Heart left ventricle (tissue), 16 donors: ENCODE results near the gene ASIC2. TPM values are rescaled to one million over a fixed set of nuclear protein-coding genes. Genes with fewer than 3 reads are reported as not detected.
A peak's percentile ranks its signal among the peaks of the same experiment; 100 is the strongest.

Experiments used
- ATAC-seq, 4 donors: fragments of 200-7000 bp; cut with Tn5 transposase; one replicate each; pipeline ENCODE4 v1.9.1; 2020 to 2022; ENCODE audit warnings: moderate library complexity in 4 of 4, mild to moderate bottlenecking in 3 of 4, moderate number of reproducible peaks in 1 of 4
- DNase-seq, 5 donors: peaks; one replicate each; pipeline ENCODE4 v3.0.0-alpha.2; 2020
- H3K27ac ChIP-seq, 12 donors: fragments of 200-600 bp; sonication (generic) in 4 of 12; one replicate each; pipeline versions ENCODE4 v1.5.0 to v1.8.0; 2016 to 2022; ENCODE audit warnings: mild to moderate bottlenecking in 2 of 12
- H3K27me3 ChIP-seq, 9 donors: fragments of 200-600 bp; sonication (generic) in 2 of 9; one replicate each; pipeline versions ENCODE4 v1.5.1 to v1.8.0; 2016 to 2022; ENCODE audit warnings: mild to moderate bottlenecking in 3 of 9
- H3K36me3 ChIP-seq, 9 donors: fragments of 200-600 bp; sonication (generic) in 2 of 9; one replicate each; pipeline versions ENCODE4 v1.5.0 to v1.8.0; 2018 to 2022; ENCODE audit warnings: mild to moderate bottlenecking in 2 of 9
- H3K4me1 ChIP-seq, 12 donors: fragments of 200-600 bp; sonication (generic) in 4 of 12; one replicate each; pipeline versions ENCODE4 v1.5.0 to v1.8.0; 2016 to 2022; ENCODE audit warnings: mild to moderate bottlenecking in 3 of 12
- H3K4me3 ChIP-seq, 12 donors: fragments of 200-600 bp; sonication (generic) in 4 of 12; one replicate each; pipeline versions ENCODE4 v1.5.0 to v1.8.0; 2017 to 2022; ENCODE audit warnings: mild to moderate bottlenecking in 9 of 12, moderate library complexity in 4 of 12
- H3K9me3 ChIP-seq, 12 donors: fragments of 200-600 bp; sonication (generic) in 4 of 12; one replicate each; pipeline versions ENCODE4 v1.5.0 to v1.8.0; 2016 to 2022; ENCODE audit warnings: mild to moderate bottlenecking in 1 of 12
- CTCF ChIP-seq, 12 donors: fragments of 200-600 bp; sonication (generic) in 4 of 12; IDR thresholded peaks; one replicate each; pipeline versions ENCODE4 v1.5.0 to v1.8.0; 2018 to 2022; ENCODE audit warnings: antibody characterized with exemption in 12 of 12, mild to moderate bottlenecking in 5 of 12
- POLR2A ChIP-seq, 2 donors: fragments of 450-650 bp; IDR thresholded peaks; one replicate each; pipeline ENCODE4 v1.6.1; 2017; ENCODE audit warnings: antibody characterized with exemption in 2 of 2, mild to moderate bottlenecking in 2 of 2, moderate library complexity in 2 of 2
- WGBS, 4 donors: extraction: QIAGEN DNeasy Blood & Tissue Kit in 2 of 4; methylation state at CpG; one replicate each; pipeline versions ENCODE4 v1.1.5 to v1.1.7; 2013 to 2018; 5-methylcytosine and 5-hydroxymethylcytosine counted together
- intact Hi-C, 10 donors: fragments of 100-400 bp; cut with DNase I; formaldehyde crosslinking; loops; one replicate each; pipeline versions ENCODE4 v1.11.1 to v1.14.2; 2022
- polyA plus RNA-seq, 2 donors: library from polyadenylated mRNA; stranded (reverse); fragments of 200-250 nt; gene quantifications; one replicate each; pipeline ENCODE4 v1.2.3, GENCODE V29; 2013
- total RNA-seq, 9 donors: library from RNA; depleted of rRNA in 2 of 9; stranded (reverse); fragments of >200 nt in 2 of 9; fragmentation: NEBNext Ultra II Directional in 3 of 9; extraction: Animal tissue kit (Norgen Biotek cat#: 25700) in 3 of 9; gene quantifications; one replicate each; pipeline versions ENCODE4 v1.1.0 to v1.2.4, GENCODE V29; 2016 to 2023
- donor health status: ischemic (EF 13 %, LVEDD 7.1; RV severe dilation, severe dysfunction).
- donor health status: healthy with polysubstance abuse.
- donor health status: DM: no; HTN: yes; CAD: no.
- donor health status: DM: no; HTN: no; CAD: no.
- donor health status: ischemic (EF 25% LVEDD 6.9; RV normal size, moderate dysfunction).
- donor health status: ischemic (EF 25% LVEDD 5.7; RV mildly dilated, moderate dysfunction).
- donor health status: healthy.
- donor health status: DM: yes; HTN: yes; CAD: no.
- donor health status: ischemic (EF 35%, LVEDD 5.7; RV mildly dilated, moderate dysfunction).
- donor health status: nonischemic (EF 11% LVEDD 7.7; RV severe dilation, severe dysfunction).
- donor health status: DM: yes; HTN: yes; CAD: no.
- donor health status: PGD.
- donor health status: ischemic (EF 29% LVEDD 5.4; RV normal size, mild dysfunction).
- donor health status: nonischemic (EF 23%, LVEDD 6.1; RV moderate dilation, normal function).

ASIC2 gene
- total and polyA plus RNA-seq, 11 donors = 1.1 TPM; not detected in 10

DNA sequence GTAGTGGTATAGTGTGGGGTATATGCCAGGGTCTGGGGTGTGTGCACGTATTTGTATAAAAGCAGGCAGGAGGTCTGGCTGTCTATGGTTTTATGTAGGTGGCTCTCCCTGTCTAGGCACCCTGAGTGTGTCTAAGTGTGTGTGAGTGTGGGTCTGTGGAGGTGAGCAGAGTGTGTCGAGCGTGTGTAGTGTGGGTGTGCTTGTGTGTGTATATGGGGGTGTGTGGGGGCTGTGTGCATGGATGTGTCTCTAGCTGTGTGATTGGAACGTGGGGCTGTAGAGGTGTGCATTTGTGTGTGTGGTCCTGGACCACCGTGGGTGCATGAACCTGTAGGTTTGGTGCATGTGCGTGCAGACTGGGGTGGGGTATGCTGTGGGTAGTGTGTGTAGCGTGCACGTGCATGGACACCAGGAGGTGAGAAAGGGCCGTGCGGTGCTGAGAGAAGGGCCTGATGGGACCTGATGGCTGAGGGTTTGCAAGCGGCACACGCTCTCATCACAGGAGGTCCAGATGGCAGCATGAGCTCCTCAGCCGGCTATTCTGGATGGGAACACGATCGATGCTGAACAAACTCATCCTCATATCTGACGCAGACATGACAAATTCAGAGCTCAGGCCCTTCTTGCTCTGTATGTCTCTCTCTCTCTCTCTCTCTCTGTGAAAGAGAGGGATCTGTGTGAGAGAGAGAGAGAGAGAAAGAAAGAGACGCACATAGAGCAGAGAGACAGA is 273.8 kb downstream of the ASIC2 start:
- Histone ChIP-seq H3K9me3 (no peaks in the 10 kb centered on the region), H3K36me3 (no peaks in the 10 kb centered on the region), H3K4me1 (no peaks in the 10 kb centered on the region), H3K4me3 (no peak overlapping the region), H3K27ac (no peak overlapping the region), H3K27me3 (peaks cover 0 to 10% (median 0%) of the 10 kb centered on the region in 9 donors)
- ATAC-seq = peak in 1 of 4 donors; percentile 10
- 80 to 85% (median 82%) methylated on average over 17 of the region's 17 CpGs for WGBS, 4 donors
- DNase-seq = no peak
- intact Hi-C loops = loop anchor here in 1 of 10 donors (10.0 kb wide), 1 partner anchor 725 kb away; no protein-coding TSS in a partner anchor
- TF ChIP-seq CTCF (IDR thresholded peaks at IDR 0.05) = no peak
- TF ChIP-seq POLR2A (IDR thresholded peaks at IDR 0.05) = no peak

DNA sequence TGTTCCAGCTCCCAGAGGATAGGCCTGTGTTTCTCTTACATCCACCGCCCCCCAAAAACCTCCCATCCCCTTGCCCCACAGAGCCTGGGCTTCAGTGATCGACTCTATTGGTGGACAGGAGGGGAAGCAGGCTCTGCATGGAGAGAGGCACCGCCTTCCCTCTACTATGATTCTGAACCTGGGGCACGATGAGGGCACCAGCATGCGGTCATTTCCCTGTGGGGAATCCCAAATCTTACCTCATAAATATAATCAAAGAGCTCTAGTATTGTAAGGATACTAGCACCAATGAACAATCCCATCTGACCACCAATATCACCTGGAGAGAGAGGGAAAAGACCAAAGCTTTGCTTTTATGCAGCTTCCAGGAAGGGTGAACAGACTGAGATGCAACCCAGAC is 275.7 kb downstream of the ASIC2 start:
- no peak for ATAC-seq
- DNase-seq = no peak
- no peak overlapping the region for H3K27ac ChIP-seq
- H3K4me3 ChIP-seq = no peak overlapping the region
- no peaks in the 10 kb centered on the region for H3K36me3 ChIP-seq
- no peaks in the 10 kb centered on the region for H3K9me3 ChIP-seq
- peaks cover 0 to 3% (median 0%) of the 10 kb centered on the region in 9 donors for H3K27me3 ChIP-seq
- H3K4me1 ChIP-seq = no peaks in the 10 kb centered on the region
- TF ChIP-seq POLR2A (IDR thresholded peaks at IDR 0.05) (no peak), CTCF (IDR thresholded peaks at IDR 0.05) (no peak)
- WGBS, 4 donors = 89 to 94% (median 92%) methylated on average over 4 to 5 of the region's 5 CpGs
- intact Hi-C loops = loop anchor here in 1 of 10 donors (10.0 kb wide), 1 partner anchor 727 kb away; no protein-coding TSS in a partner anchor

GRCh38 chr17:33016920-33017319 is 276.2 kb downstream of the ASIC2 start:
- DNase-seq = no peak
- no peaks in the 10 kb centered on the region for H3K4me1 ChIP-seq
- no peak for ATAC-seq
- no peaks in the 10 kb centered on the region for H3K9me3 ChIP-seq
- no peak for TF ChIP-seq POLR2A (IDR thresholded peaks at IDR 0.05)
- TF ChIP-seq CTCF (IDR thresholded peaks at IDR 0.05) = no peak
- intact Hi-C loops = loop anchor here in 1 of 10 donors (10.0 kb wide), 1 partner anchor 728 kb away; no protein-coding TSS in a partner anchor
- H3K27ac ChIP-seq = no peak overlapping the region
- H3K4me3 ChIP-seq = no peak overlapping the region
- no peaks in the 10 kb centered on the region for H3K36me3 ChIP-seq
- H3K27me3 ChIP-seq = peaks cover 0 to 3% (median 0%) of the 10 kb centered on the region in 9 donors
- WGBS, 4 donors = 53 to 65% (median 58%) methylated on average over 6 of the region's 6 CpGs

DNA sequence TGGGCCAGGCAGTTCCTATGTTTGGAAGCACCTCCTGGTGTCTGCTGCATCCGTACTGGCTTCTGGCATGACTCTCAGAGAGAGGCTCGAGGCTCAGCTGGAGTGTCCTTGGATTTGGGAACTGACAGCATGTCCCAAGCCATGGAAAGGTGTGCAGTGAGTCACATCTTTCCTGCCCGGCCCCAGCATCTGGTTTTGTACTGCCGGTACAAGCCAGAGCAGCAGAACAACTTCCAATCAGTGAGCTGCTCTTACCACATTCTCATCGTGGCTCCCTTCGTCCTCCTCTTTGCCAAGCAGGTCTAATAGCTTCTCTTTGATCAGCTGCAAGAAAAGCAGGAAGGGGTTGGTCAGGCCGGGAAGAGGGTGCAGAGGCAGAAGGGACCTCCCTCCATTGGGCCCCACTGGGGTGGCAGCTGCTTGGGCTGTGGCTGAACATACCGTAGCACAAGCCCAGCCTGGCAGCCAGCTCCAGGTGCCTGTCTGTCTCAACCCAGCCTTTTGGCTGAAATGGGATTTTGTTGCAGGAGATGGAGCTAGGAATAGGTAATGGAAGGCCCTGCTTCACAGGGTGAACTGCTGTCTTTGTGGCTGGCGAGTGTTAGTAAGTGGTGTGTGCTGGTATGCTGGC is 277.3 kb downstream of the ASIC2 start:
- 70 to 91% (median 74%) methylated on average over 5 to 9 of the region's 9 CpGs for WGBS, 4 donors
- DNase-seq = no peak
- no peaks in the 10 kb centered on the region for H3K4me1 ChIP-seq
- intact Hi-C loops = loop anchor here in 1 of 10 donors (10.0 kb wide), 1 partner anchor 729 kb away; no protein-coding TSS in a partner anchor
- peaks cover 0 to 3% (median 0%) of the 10 kb centered on the region in 9 donors for H3K27me3 ChIP-seq
- ATAC-seq = no peak
- no peak overlapping the region for H3K27ac ChIP-seq
- no peaks in the 10 kb centered on the region for H3K36me3 ChIP-seq
- TF ChIP-seq CTCF (IDR thresholded peaks at IDR 0.05) (no peak), POLR2A (IDR thresholded peaks at IDR 0.05) (no peak)
- H3K4me3 ChIP-seq = no peak overlapping the region
- no peaks in the 10 kb centered on the region for H3K9me3 ChIP-seq
